GM18526 (cell line): ENCODE data around the gene PIANP.

Source experiments
- POLR2A ChIP-seq: IDR thresholded peaks from 3 replicates; pipeline ENCODE4 v1.6.1; 2011; ENCODE audit not compliant: insufficient read length; ENCODE audit errors: extremely low read depth

Gene PIANP

DNA sequence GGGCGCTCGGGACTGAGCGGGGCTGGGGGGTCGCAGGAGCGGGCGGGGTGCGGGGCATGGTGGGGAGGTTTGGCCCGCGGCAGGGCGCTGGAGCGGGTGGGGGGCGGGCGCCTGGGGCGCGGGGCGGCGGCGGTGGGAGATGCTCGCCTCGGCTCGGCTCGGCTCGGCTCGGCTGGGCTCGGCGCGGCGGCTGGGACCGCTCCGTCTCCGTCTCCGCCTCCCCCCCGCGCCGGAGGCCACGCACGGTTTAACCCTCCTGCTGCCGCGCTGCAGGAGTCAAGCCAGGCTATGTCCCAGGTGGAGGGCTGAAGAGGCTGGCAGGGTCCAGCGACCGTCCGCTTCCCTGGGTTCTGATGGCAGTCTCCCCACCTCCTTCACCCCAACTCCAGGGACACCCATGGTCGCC, at the start of gene PIANP:
Gene PIANP, minus strand, starts transcription at position 170 of the 406 bp plus-strand sequence. CDS start 2,754 bp downstream, outside the sequence.
- no peak for TF ChIP-seq POLR2A

GRCh38 chr12:6748761-6749160, 48.1 kb upstream of the PIANP start:
- no peak for TF ChIP-seq POLR2A

- TF ChIP-seq POLR2A: no peak
Observed at GRCh38 chr12:6747216-6747615, 46.6 kb upstream of the PIANP start.

GRCh38 chr12:6745741-6746525, 45.3 kb upstream of the PIANP start:
- no peak for TF ChIP-seq POLR2A

- TF ChIP-seq POLR2A: no peak
Observed at GRCh38 chr12:6742834-6743233, 42.2 kb upstream of the PIANP start.

GRCh38 chr12:6736754-6737153, 36.1 kb upstream of the PIANP start:
- TF ChIP-seq POLR2A: no peak

DNA sequence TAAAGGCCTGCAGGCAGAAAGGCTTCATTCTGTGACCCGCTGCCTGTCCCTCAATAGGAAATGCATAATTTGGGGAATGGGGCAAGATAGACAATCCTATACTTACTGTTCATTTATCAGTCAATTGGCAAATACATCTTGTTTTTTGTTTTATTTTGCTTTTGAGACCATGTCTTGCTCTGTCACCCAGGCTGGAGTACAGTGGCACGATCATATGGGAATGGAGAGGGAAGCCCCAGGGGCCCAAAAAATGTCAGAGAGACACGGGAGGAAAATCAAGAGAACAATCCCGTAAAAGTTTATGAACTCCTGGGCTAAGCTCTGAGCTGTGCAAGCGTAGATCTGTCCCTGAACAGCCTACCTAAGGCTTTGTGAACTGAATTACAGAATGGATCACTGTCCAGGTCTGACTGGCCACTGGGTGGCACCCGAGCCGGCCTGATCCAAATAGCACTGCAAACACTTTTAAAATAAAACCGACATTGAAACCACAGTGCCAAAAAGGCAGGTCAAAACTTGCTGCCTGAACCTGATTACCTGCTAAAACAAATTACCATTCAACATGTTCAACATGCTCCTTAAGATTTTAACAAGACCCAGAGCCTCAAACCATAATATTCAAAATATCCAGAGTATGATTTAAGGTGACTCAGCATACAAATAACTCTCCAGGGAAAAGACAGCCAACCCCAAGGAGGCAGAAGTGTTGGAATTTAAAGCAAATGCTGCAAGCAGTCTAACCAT, 35.0 kb upstream of the PIANP start:
- no peak for TF ChIP-seq POLR2A

DNA sequence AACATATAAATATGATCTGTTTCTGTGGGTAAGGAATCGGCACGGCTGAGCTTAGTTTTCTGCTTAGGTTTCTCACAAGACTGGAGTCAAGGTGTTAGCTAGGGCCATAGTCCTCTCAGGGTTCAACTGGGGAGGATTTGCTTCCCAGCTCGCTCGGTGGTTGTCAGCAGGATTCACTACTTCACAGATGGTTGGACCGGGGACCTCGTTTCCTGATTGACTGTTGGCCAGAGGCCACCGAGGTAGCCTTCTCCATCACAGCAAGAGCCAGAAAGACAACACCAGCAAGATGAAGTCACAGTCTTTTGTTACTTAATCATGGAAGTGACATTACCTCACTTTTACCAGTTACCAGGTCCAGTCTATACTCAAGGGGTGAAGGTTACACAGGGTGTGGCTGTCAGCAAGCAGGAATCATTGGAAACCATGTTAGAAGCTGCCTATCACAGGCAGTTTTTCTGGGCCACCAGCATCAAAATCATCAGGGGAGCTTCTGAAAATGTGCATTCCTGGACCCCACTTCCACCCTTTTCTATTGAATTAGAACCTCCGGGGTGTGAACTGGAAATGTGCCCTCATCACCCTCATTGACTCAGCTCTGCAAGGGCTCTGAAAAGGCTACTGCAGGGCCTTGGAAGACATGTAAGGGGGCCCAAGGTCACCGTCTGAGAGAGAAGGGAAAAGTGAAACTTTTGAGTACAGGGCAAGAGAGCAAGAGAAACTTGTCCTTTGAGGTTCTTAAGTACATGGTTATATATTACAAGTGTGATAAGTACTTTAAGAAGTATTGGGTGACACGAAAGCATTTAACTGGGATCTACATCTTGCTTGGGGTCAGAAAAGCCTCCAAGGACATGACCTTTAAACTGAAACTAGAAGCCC, 34.1 kb upstream of the PIANP start:
- TF ChIP-seq POLR2A: no peak

DNA sequence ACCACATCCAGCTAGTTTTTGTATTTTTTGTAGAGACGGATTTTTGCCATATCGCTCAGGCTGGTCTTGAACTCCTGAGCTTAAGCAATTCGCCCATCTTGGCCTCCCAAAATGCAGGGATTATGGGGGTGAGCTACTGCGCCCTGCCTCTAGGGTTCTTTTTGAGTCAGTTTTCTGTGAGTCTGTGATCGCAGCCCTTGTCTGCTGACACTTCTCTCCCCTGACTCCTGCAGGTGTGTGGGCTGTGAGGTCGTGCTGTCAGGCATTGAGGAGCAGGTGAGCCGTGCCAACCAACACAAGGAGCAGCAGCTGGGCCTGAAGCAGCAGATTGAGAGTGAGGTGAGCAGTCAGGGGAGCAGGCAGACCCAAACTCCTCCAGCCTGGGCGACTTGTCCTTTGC, 29.6 kb upstream of the PIANP start:
- no peak for TF ChIP-seq POLR2A

DNA sequence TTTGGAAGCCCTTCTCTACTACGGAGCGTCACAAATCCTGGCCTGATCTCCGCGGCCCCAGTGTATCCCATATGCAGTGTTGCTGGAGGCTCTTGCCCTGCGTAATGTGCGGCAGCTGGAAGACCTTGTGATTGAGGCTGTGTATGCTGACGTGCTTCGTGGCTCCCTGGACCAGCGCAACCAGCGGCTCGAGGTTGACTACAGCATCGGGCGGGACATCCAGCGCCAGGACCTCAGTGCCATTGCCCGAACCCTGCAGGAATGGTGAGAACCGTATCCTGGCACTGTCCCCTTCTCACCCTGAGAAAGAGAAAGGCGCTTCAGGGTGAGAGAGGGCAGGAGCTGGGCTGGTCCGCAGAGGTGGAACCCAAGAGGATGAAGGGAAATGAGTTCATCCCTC, 28.6 kb upstream of the PIANP start:
- TF ChIP-seq POLR2A: no peak

DNA sequence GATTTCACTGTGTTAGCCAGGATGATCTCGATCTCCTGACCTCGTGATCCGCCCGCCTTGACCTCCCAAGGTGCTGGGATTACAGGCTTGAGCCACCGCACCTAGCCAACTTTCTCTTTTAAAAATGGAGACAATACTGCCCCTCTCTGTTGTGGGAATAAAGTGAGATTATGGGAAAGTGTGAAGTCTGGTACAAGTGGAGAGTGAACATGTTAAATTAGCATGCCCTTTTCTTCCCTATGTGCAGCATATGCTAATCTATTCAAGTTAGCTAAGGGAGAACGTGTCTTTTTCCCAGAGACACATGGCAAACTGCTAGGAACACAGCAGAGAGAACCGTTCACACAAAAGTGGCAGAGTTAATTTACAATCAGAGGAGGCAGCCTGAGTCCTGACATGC, 24.7 kb upstream of the PIANP start:
- no peak for TF ChIP-seq POLR2A

- TF ChIP-seq POLR2A: no peak
Observed at GRCh38 chr12:6724409-6724797, 23.8 kb upstream of the PIANP start.

DNA sequence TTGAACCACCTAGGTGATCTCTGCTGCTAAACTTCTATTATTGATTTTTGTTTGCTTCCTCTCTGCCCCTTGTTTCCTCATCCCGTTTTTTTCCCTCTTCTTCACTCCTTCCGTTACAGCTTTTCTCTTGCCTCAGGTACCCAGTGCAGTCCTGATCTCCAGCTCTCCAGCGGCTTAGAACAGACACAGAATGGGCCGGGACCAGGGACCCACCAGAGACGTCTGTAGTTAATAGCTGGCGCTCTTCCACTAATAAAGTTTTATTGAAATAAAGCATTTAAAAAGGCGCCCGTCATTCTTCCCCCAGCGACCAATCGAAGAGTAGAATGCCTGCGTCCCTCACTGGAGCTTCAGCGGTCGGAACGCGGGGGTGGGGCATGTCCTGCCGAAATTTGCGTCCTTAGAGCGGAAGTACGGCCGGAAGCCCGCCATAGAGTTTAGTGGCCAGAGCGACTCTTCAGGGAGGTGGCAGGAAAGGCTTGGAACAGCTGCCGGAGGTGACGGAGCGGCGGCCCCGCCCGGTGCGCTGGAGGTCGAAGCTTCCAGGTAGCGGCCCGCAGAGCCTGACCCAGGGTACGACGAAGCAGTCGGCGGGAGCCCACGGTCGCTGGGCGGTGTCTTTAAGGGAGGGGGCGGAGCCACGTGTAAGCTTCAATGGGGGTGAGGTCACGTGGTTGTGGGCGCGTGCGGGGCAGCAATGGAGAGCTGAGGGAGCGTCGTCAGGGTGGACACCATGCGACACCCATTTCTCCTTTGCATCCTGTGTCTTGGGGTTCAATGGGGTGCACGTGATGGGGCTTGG, 23.2 kb upstream of the PIANP start, which contains the start of gene COPS7A:
Gene COPS7A, plus strand, starts transcription at position 440 of the 802 bp plus-strand sequence. CDS start 611 bp downstream, outside the sequence.
- TF ChIP-seq POLR2A: peak; percentile 71

GRCh38 chr12:6722863-6723262, 22.2 kb upstream of the PIANP start:
- TF ChIP-seq POLR2A: no peak
